RKO (cell line): ENCODE data around the gene PRKACA.

Source experiments
- DNase-seq: peaks from one replicate; pipeline ENCODE4 v3.0.0-alpha.2; 2016; ENCODE audit warnings: low spot score

Gene PRKACA

GRCh38 chr19:14091813-14092462, 25.6 kb downstream of the PRKACA start:
- DNase-seq = no peak

- DNase-seq = peak; percentile 85
These were observed 26.3 kb downstream of the PRKACA start for GRCh38 chr19:14091081-14091812.

GRCh38 chr19:14090509-14091080, 27.0 kb downstream of the PRKACA start, which contains the start of gene SAMD1:
TSS of gene SAMD1 (minus strand) at chr19:14090751.
- peak; percentile 85 for DNase-seq

- peak; percentile 62 for DNase-seq
These were observed 27.7 kb downstream of the PRKACA start for GRCh38 chr19:14089662-14090508.

GRCh38 chr19:14089412-14089661, 28.2 kb downstream of the PRKACA start:
- DNase-seq = no peak

- DNase-seq = no peak
These were observed 28.7 kb downstream of the PRKACA start for GRCh38 chr19:14088634-14089411.

- no peak for DNase-seq
These were observed 31.5 kb downstream of the PRKACA start for GRCh38 chr19:14086098-14086497.

- DNase-seq = no peak
These were observed 32.1 kb downstream of the PRKACA start, which contains the start of gene C19orf67 for GRCh38 chr19:14085309-14085995. TSS of gene C19orf67 (minus strand) at chr19:14085783. CDS start at chr19:14085627, 156 bp downstream.

- DNase-seq = no peak
These were observed 34.9 kb downstream of the PRKACA start for GRCh38 chr19:14082675-14082960.

GRCh38 chr19:14081797-14082674, 35.5 kb downstream of the PRKACA start:
- peak; percentile 44 for DNase-seq

- peak; percentile 100 for DNase-seq
These were observed 36.4 kb downstream of the PRKACA start for GRCh38 chr19:14080887-14081796.

GRCh38 chr19:14078411-14078810, 39.2 kb downstream of the PRKACA start:
- DNase-seq = no peak

- peak; percentile 48 for DNase-seq
These were observed 43.4 kb downstream of the PRKACA start for GRCh38 chr19:14073925-14074838.

- peak; percentile 88 for DNase-seq
These were observed 44.2 kb downstream of the PRKACA start for GRCh38 chr19:14073261-14073924.

GRCh38 chr19:14072535-14073260, 44.9 kb downstream of the PRKACA start, which contains the start of gene MISP3:
TSS of gene MISP3 (plus strand) at chr19:14072786. CDS start at chr19:14073310, 524 bp downstream.
- DNase-seq = no peak

- no peak for DNase-seq
These were observed 47.1 kb downstream of the PRKACA start for GRCh38 chr19:14070268-14071050.
